Left cardiac atrium (tissue), 4 donors: Measurements from ENCODE around the gene CDH13. TPM values are rescaled to one million over a fixed set of nuclear protein-coding genes. Genes with fewer than 3 reads are reported as not detected.

Experiments
- ATAC-seq, 2 donors: fragments of 200-7000 bp; cut with Tn5 transposase; one replicate each; pipeline ENCODE4 v1.9.1; 2020; ENCODE audit warnings: mild to moderate bottlenecking in 2 of 2, moderate library complexity in 2 of 2
- DNase-seq: peaks from one replicate; pipeline ENCODE4 v3.0.0-alpha.2; 2020
- intact Hi-C, 2 donors: fragments of 100-400 bp; cut with DNase I; formaldehyde crosslinking; loops; one replicate each; pipeline versions ENCODE4 v1.14.1 to v1.15.1; 2022 to 2023
- total RNA-seq, 2 donors: library from RNA; stranded (reverse); fragmentation: NEBNext Ultra II Directional; extraction: Animal tissue kit (Norgen Biotek cat#: 25700); gene quantifications; one replicate each; pipeline ENCODE4 v1.2.1, GENCODE V29; 2021
- donor health status: DM: no; HTN: yes; CAD: no.
- donor health status: DM: no; HTN: yes; CAD: no; lungs with severe emphysema.
- donor health status: DM: yes; HTN: yes; CAD: no.
- donor health status: Dilated cardiomyopathy.

Gene CDH13
- total RNA-seq, 2 donors from 2014 or later: 68.6 to 100 TPM

DNA sequence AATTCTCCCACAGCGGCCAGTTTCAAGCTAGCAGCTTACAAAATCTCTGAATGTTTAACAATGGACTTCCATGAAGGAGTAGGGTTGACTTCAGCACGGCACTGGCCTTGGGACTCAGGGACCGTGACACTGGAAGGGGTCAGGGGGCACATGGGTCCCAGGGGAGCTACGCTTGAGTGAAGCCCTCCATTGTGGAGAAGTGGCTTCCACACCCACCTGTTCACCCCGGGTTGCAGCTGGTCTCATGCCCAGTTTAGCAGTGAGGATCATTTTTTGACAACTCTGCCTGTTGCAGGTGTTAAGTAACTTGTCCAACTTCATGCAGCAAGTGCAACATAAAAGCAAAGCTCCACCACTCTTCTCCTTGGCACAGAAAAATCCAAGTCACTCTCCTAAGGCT is 510.2 kb downstream of the CDH13 start:
- intact Hi-C loops: no loop called here
- ATAC-seq (peak in 1 of 2 donors; percentile 25), DNase-seq (no peak)

DNA sequence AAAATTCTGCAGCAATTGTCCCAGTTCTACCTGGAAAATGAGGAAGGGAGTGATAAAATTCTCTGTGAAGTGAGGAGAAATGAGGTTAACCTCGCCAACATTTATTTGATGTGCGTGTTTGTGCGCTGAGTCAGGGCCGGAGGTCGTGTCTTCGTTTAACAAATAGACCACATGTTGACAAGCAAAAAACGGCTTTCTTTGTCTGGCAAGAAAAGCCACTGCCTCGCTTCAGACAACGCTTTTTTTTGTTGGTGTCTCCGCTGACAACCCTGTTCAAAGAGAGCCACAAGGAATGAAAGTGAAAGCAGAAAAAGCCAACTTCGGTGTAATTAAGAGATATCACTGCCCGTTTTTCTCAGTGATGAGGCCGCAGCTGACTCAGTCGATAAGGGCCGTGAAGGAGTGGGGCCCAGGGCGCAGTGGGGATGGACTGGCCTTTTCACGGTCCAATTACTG is 510.6 kb downstream of the CDH13 start:
- DNase-seq (no peak), ATAC-seq (peak; percentile 41 to 85)
- intact Hi-C loops: no loop called here

GRCh38 chr16:83137894-83138293 is 511.1 kb downstream of the CDH13 start:
- no peak for ATAC-seq

GRCh38 chr16:83138512-83138911 is 511.7 kb downstream of the CDH13 start:
- no peak for ATAC-seq
- intact Hi-C loops: no loop called here
- DNase-seq: no peak

More at GRCh38 chr16:83137894-83138293, 511.1 kb downstream of the CDH13 start:
- intact Hi-C loops: no loop called here
- no peak for DNase-seq

GRCh38 chr16:83138976-83139690 is 512.4 kb downstream of the CDH13 start:
- intact Hi-C loops: no loop called here
- DNase-seq (no peak), ATAC-seq (no peak)

- ATAC-seq (no peak), DNase-seq (no peak)
- intact Hi-C loops: no loop called here
Observed at GRCh38 chr16:83143788-83144187, 517.0 kb downstream of the CDH13 start.

GRCh38 chr16:83145297-83145696 is 518.5 kb downstream of the CDH13 start:
- intact Hi-C loops: no loop called here
- no peak for ATAC-seq
- DNase-seq: no peak

DNA sequence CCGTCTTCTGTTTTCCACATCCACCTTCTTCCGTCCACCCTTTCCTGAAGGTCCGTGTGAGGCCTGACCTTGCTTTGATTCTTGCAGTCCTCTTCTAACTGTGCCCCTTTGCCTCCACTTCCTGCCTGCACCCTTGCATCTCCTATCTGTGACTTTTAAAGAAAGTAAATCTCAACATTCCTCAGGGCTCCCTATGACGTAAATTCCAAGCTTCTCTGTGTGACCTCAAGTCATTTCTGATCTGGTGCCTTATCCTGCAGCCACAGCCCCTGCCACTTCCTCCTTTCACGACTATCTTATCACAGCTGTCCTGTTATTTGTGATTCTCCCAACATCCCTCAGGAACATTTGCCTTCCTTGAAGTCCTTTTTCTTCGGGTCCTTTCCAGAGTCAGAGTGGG is 520.5 kb downstream of the CDH13 start:
- intact Hi-C loops: no loop called here
- no peak for ATAC-seq
- peak; percentile 22 for DNase-seq

- intact Hi-C loops: no loop called here
- ATAC-seq (no peak), DNase-seq (no peak)
Observed at GRCh38 chr16:83158320-83158957, 531.7 kb downstream of the CDH13 start.

DNA sequence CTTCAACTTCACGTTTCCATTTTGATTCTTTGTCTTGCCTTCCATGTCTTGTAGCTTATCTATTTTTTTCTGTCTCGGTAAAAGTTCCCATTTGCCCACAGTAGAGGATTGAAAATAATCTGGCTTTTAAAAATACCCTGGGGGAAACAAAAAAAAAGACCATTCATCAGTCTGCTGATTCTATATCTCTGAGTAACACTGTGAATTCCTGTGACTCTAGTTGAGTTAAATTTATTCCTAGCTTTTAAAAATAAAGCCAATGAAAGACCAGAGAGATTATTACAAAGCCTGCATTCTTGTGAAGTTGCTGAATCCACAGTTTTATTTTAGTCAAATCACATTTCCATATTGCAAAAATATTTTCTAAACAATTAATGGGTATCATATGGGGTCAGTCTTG is 532.3 kb downstream of the CDH13 start:
- no peak for DNase-seq
- ATAC-seq: no peak
- intact Hi-C loops: no loop called here

GRCh38 chr16:83160287-83161020 is 533.7 kb downstream of the CDH13 start:
- DNase-seq (no peak), ATAC-seq (no peak)
- intact Hi-C loops: no loop called here

GRCh38 chr16:83162791-83163190 is 536.0 kb downstream of the CDH13 start:
- intact Hi-C loops: no loop called here
- DNase-seq (no peak), ATAC-seq (no peak)

DNA sequence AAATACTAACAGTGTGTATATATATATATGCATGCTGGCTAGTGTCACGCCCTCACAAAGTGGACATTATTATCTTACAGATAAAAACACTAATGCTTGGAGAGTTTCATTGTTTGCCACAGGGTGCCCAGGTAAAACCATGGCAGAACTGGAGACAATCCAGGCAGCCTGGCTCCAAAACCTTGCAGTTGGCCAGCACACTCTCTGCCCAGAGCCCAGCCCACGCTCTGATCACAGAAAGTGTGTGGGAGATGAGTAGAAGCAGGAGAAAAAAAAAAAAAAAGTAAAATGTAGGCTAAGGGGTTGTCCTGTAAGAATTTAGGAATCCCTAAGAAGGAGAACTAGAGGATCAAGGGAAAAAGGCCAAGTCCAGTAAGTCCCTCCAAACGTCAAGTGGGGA is 538.0 kb downstream of the CDH13 start:
- intact Hi-C loops: no loop called here
- no peak for ATAC-seq
- no peak for DNase-seq

- intact Hi-C loops: no loop called here
- ATAC-seq (no peak), DNase-seq (no peak)
Observed at GRCh38 chr16:83171396-83171795, 544.6 kb downstream of the CDH13 start.

DNA sequence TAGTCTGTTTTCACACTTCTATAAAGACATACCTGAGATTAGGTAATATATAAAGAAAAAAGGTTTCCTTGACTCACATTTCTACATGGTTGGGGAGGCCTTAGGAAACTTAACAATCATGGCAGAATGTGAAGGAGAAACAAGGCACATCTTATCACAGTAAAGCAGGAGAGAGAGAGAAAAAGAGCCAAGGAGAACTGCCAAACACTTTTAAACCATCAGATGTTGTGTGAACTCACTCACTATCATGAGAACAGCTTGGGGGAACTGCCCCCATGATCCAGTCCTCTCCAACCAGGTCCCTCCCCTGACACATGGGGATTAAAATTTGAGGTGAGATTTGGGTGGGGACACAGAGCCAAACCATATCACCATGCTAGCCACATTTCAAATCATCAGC is 547.9 kb downstream of the CDH13 start:
- DNase-seq: no peak
- no peak for ATAC-seq
- intact Hi-C loops: no loop called here

GRCh38 chr16:83176802-83177201 is 550.0 kb downstream of the CDH13 start:
- no peak for ATAC-seq

GRCh38 chr16:83185902-83186301 is 559.1 kb downstream of the CDH13 start:
- ATAC-seq: no peak
- DNase-seq: no peak
- intact Hi-C loops: no loop called here

More at GRCh38 chr16:83176802-83177201, 550.0 kb downstream of the CDH13 start:
- DNase-seq: no peak
- intact Hi-C loops: no loop called here

- DNase-seq (no peak), ATAC-seq (no peak)
- intact Hi-C loops: no loop called here
Observed at GRCh38 chr16:83187405-83187804, 560.6 kb downstream of the CDH13 start.

DNA sequence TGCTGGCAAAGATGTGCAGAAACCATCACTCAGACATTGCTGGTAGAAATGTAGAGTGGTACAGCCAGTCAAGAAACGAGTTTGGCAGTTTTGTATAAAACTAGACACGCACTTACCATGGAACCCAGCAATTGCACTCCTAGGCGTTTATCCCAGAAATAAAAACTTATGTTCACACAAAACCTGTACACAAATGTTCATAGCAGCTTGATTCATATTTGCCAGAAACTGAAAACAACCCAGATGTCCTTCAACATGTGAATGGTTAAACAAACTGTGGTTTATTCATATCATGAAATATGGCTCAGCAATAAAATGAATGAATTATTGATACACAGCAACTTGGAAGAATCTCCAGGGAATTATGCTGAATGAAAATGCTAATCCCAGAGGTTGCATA is 570.0 kb downstream of the CDH13 start:
- intact Hi-C loops: loop anchor here in 1 of 2 donors (5.0 kb wide), 1 partner anchor 251 kb away; no protein-coding TSS in a partner anchor
- no peak for ATAC-seq
- DNase-seq: no peak

DNA sequence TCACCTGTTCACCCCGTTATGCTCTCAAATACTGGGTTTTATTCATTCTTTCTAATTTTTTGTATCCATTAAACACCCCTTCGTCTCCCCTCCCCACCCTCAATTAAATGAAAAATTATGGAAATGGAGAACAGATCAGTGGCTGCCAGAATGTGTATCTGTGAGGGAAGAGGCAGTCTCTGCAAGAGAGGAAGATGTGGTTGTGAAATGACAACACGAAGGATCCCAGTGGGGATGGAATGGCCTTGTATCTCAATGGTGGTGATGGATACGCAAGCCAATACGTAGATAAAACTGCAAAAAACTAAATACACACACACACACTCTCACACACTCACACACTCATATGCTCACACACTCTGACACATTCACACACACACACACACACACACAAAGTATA is 570.7 kb downstream of the CDH13 start:
- DNase-seq: no peak
- ATAC-seq: no peak
- intact Hi-C loops: loop anchor here in 1 of 2 donors (5.0 kb wide), 1 partner anchor 250 kb away; no protein-coding TSS in a partner anchor
